ENCODE results near the gene C1QTNF2. TPM values are rescaled to one million over a fixed set of nuclear protein-coding genes. Genes with fewer than 3 reads are reported as not detected.

C1QTNF2 gene
- total RNA-seq, 2 donors from 2014 or later = 8.4 TPM; not detected in 1

DNA sequence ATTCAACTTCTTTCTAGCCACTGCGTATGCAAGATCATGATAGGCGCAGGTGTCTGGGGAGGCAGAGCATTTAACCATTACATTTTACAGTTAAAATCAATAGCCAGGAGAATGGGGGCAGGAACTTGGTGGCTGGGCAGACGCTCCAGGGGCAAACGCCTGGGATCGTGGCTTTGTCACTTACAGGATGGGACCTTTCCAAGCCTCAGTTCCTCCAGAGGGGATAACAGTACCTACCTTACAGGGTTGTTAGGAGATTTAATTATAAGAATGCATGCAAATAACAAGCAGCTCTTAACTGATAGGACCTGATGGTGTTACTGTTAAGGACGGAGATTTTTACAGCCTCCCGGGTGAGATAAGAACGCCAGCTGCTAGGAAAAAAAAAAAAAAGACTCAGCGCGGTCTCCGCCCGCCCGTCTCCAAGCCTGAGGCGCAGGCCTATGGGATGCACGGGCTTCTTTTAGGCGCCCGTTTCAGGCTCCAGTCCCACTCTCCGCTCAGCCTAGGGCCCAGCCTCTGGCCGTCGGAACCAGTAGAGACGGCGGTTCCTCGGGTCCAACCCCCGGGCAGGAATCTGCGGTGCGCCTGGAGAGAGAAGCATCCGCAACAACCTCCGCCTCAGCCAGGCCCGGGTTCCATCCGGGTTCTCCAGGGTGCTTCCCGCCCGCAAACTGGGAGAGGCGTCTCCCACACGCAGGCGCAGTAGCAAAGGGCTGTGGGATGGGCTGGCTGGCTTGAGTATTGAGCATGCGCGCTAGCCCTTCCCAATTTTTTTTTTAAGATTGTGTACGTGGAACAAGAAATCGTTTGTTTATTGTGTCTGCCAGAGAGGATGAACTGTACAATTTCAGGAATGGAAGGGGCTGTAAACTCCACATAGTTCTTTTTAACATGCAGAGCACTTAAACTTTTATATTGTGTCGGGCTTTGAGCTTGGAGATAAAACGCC is 29.3 kb upstream of the C1QTNF2 start, which contains the start of gene FAM200C:
Gene FAM200C, minus strand, starts transcription at position 653 of the 952 bp plus-strand sequence. CDS start 4,564 bp downstream, outside the sequence.
- under 1% methylated on average over 33 of the region's 41 CpGs for WGBS
- Histone ChIP-seq H3K9me3 (no peaks in the 10 kb centered on the region), H3K4me1 (replicated peaks) (no peaks in the 10 kb centered on the region), H3K27ac (peak within 1 kb of the TSS; percentile 81 to 83), H3K27me3 (replicated peaks; ENCODE audit: insufficient read depth) (no peaks in the 10 kb centered on the region), H3K4me3 (peak within 1 kb of the TSS; percentile 54 to 60), H3K36me3 (peaks cover 10 to 11% of the 10 kb centered on the region in 2 donors)
- TF ChIP-seq POLR2AphosphoS5 (IDR thresholded peaks at IDR 0.05) (peak; percentile 97), POLR2A (IDR thresholded peaks at IDR 0.05) (peak; percentile 91)
- TF ChIP-seq, protein P1, sequence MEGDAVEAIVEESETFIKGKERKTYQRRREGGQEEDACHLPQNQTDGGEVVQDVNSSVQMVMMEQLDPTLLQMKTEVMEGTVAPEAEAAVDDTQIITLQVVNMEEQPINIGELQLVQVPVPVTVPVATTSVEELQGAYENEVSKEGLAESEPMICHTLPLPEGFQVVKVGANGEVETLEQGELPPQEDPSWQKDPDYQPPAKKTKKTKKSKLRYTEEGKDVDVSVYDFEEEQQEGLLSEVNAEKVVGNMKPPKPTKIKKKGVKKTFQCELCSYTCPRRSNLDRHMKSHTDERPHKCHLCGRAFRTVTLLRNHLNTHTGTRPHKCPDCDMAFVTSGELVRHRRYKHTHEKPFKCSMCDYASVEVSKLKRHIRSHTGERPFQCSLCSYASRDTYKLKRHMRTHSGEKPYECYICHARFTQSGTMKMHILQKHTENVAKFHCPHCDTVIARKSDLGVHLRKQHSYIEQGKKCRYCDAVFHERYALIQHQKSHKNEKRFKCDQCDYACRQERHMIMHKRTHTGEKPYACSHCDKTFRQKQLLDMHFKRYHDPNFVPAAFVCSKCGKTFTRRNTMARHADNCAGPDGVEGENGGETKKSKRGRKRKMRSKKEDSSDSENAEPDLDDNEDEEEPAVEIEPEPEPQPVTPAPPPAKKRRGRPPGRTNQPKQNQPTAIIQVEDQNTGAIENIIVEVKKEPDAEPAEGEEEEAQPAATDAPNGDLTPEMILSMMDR (IDR thresholded peaks at IDR 0.05) = no peak
- intact Hi-C loops (cut with DNase I) = loop anchor here (2.0 kb wide), 1 partner anchor 19 kb away; the partner anchor contains the start of gene SLU7
- DNase-seq (ENCODE audit: low spot score) = peak; percentile 86

DNA sequence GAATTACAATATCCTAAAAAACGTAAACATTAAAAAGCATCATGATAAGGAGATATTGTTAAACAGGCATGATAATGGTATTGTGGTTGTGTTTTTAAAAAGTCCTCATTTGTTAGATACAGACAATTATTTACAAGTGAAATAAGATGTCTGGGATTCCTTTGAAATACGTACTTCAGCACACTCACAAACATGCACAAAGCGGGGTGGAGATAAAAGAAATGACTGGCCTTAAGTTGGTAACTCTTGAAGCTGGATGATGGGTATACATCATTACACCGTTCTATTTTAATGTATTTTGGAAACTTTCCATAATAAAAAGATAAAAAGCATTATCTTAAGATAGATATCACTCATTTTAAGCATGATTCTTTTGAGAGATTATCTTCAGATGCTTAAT is 28.4 kb upstream of the C1QTNF2 start:
- Histone ChIP-seq H3K4me1 (replicated peaks) (no peaks in the 10 kb centered on the region), H3K4me3 (peak overlapping the region in 1 of 2 donors; percentile 54), H3K27ac (no peak overlapping the region), H3K36me3 (peaks cover 2 to 4% of the 10 kb centered on the region in 2 donors), H3K27me3 (replicated peaks; ENCODE audit: insufficient read depth) (no peaks in the 10 kb centered on the region), H3K9me3 (no peaks in the 10 kb centered on the region)
- TF ChIP-seq POLR2A (IDR thresholded peaks at IDR 0.05) (no peak), POLR2AphosphoS5 (IDR thresholded peaks at IDR 0.05) (no peak)
- TF ChIP-seq, protein P1 (IDR thresholded peaks at IDR 0.05) = no peak
- 31% methylated on average over 4 of the region's 4 CpGs for WGBS
- no peak for DNase-seq (ENCODE audit: low spot score)
- intact Hi-C loops (cut with DNase I) = no loop called here

DNA sequence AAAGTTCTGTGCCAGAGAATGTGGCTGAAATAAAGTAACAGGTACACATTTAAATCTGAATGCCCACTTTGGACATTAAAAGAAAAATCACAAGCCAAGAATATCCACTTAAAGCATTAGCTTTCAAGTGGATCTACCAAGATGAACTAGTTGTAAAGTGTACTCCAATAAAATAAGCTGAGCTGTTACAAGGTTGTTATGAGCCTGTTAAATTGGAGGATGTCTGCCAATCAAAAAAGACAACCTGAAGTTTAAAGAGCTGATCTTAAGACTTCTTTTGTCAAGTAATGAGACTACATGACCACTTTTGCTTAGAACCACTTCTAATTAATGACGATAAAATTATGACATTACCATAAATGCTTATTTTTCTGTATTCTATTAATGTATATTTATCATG is 27.1 kb upstream of the C1QTNF2 start:
- TF ChIP-seq POLR2A (IDR thresholded peaks at IDR 0.05) (no peak), POLR2AphosphoS5 (IDR thresholded peaks at IDR 0.05) (no peak)
- TF ChIP-seq, protein P1 (IDR thresholded peaks at IDR 0.05) = no peak
- no peak for DNase-seq (ENCODE audit: low spot score)
- H3K4me3 ChIP-seq = no peak overlapping the region
- H3K9me3 ChIP-seq = no peaks in the 10 kb centered on the region
- H3K27ac ChIP-seq = no peak overlapping the region
- H3K27me3 ChIP-seq (replicated peaks; ENCODE audit: insufficient read depth) = no peaks in the 10 kb centered on the region
- WGBS = 95% methylated on average over 1 of the region's 1 CpG
- H3K36me3 ChIP-seq = no peaks in the 10 kb centered on the region
- no peaks in the 10 kb centered on the region for H3K4me1 ChIP-seq (replicated peaks)
- intact Hi-C loops (cut with DNase I) = no loop called here

DNA sequence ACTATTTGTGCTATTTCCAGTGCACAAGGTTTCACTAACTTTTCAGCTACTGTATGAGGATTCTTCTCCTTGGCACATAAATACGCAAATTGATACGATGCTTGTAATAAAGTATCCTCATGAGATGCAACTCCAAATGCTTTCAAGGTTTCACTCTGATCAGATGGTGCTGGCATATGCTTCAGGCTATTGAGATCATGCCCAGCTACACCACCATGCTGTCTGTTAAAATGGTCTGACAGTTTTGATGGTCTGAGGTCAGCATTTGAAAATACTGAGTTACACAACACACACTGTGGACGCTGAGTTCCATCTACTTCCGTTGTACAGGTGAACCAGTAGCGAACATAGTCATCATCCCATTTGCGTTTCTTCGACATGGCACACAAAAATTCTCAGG is 24.7 kb upstream of the C1QTNF2 start:
- no peaks in the 10 kb centered on the region for H3K9me3 ChIP-seq
- H3K27ac ChIP-seq = no peak overlapping the region
- H3K4me1 ChIP-seq (replicated peaks) = no peaks in the 10 kb centered on the region
- no peak for TF ChIP-seq POLR2AphosphoS5 (IDR thresholded peaks at IDR 0.05)
- TF ChIP-seq POLR2A (IDR thresholded peaks at IDR 0.05) = no peak
- TF ChIP-seq, protein P1 (IDR thresholded peaks at IDR 0.05) = no peak
- H3K4me3 ChIP-seq = no peak overlapping the region
- intact Hi-C loops (cut with DNase I) = no loop called here
- H3K36me3 ChIP-seq = no peaks in the 10 kb centered on the region
- DNase-seq (ENCODE audit: low spot score) = no peak
- no peaks in the 10 kb centered on the region for H3K27me3 ChIP-seq (replicated peaks; ENCODE audit: insufficient read depth)
- WGBS = 94% methylated on average over 7 of the region's 7 CpGs
